Hepatocyte (in vitro differentiated cells): Measurements from ENCODE around the gene TAB3. TPM values are rescaled to one million over a fixed set of nuclear protein-coding genes. Genes with fewer than 3 reads are reported as not detected.

Experiments
- DNase-seq: peaks from one replicate; pipeline ENCODE4 v3.0.0-alpha.2; 2016; ENCODE audit warnings: low spot score
- H2AFZ ChIP-seq: fragments of 200-600 bp; sonication (generic); 2 replicates; pipeline ENCODE4 v1.6.0; 2016; ENCODE audit warnings: antibody characterized with exemption, mild to moderate bottlenecking
- H3K27ac ChIP-seq: fragments of 200-600 bp; sonication (generic); 2 replicates; pipeline ENCODE4 v1.5.1; 2016; ENCODE audit warnings: mild to moderate bottlenecking
- H3K27me3 ChIP-seq: fragments of 200-600 bp; sonication (generic); 2 replicates; pipeline ENCODE4 v1.6.1; 2016
- H3K36me3 ChIP-seq: fragments of 200-600 bp; sonication (generic); replicated peaks from 2 replicates; pipeline ENCODE4 v1.5.1; 2016; ENCODE audit warnings: low read depth; ENCODE audit not compliant: insufficient read depth
- H3K4me1 ChIP-seq: fragments of 200-600 bp; sonication (generic); 2 replicates; pipeline ENCODE4 v1.5.1; 2016; ENCODE audit warnings: mild to moderate bottlenecking, moderate library complexity; ENCODE audit not compliant: insufficient read depth
- H3K4me2 ChIP-seq: fragments of 200-600 bp; sonication (generic); 2 replicates; pipeline ENCODE4 v1.6.0; 2016
- H3K4me3 ChIP-seq: fragments of 200-600 bp; sonication (generic); 2 replicates; pipeline ENCODE4 v1.5.1; 2016; ENCODE audit warnings: mild to moderate bottlenecking
- H3K79me2 ChIP-seq: fragments of 200-600 bp; sonication (generic); 2 replicates; pipeline ENCODE4 v1.6.0; 2017; ENCODE audit warnings: mild to moderate bottlenecking
- H3K9me2 ChIP-seq: fragments of 200-600 bp; sonication (generic); replicated peaks from 2 replicates; pipeline ENCODE4 v1.6.0; 2017; ENCODE audit warnings: mild to moderate bottlenecking; ENCODE audit not compliant: insufficient read depth
- H3K9me3 ChIP-seq: fragments of 200-600 bp; sonication (generic); 2 replicates; pipeline ENCODE4 v1.5.1; 2016; ENCODE audit warnings: low read depth, mild to moderate bottlenecking
- H4K20me1 ChIP-seq: fragments of 200-600 bp; sonication (generic); 2 replicates; pipeline ENCODE4 v1.6.0; 2016; ENCODE audit warnings: mild to moderate bottlenecking; ENCODE audit not compliant: insufficient read depth, poor library complexity, severe bottlenecking
- CTCF ChIP-seq: fragments of 200-600 bp; sonication (generic); IDR thresholded peaks from 2 replicates; pipeline ENCODE4 v1.5.1; 2016; ENCODE audit warnings: antibody characterized with exemption, mild to moderate bottlenecking; ENCODE audit not compliant: poor library complexity
- EZH2 ChIP-seq: fragments of 200-600 bp; sonication (generic); IDR thresholded peaks from 2 replicates; pipeline ENCODE4 v1.6.1; 2016; ENCODE audit warnings: antibody characterized with exemption, mild to moderate bottlenecking, borderline replicate concordance
- EZH2phosphoT487 ChIP-seq: fragments of 200-600 bp; sonication (generic); IDR thresholded peaks from one replicate; pipeline ENCODE4 v1.6.1; 2018; ENCODE audit warnings: antibody characterized with exemption, mild to moderate bottlenecking, low read depth, moderate library complexity; ENCODE audit not compliant: unreplicated experiment, severe bottlenecking
- WGBS: methylation state at CpG from one replicate; pipeline ENCODE4 v1.1.6; 2016; ENCODE audit warnings: low lambda C conversion rate; ENCODE audit errors: missing lambda C conversion rate; 5-methylcytosine and 5-hydroxymethylcytosine counted together
- polyA plus RNA-seq: library from polyadenylated mRNA; unstranded; fragments of >200 nt; fragmentation: Nextera tagmentation; extraction: Ambion mirVana; gene quantifications from 2 replicates; pipeline ENCODE4 v1.2.1, GENCODE V29; 2016
- total RNA-seq: library from RNA; depleted of rRNA; stranded (reverse); fragments of >200 nt; gene quantifications from 2 replicates; pipeline ENCODE4 v1.2.3, GENCODE V29; 2014

TAB3 gene
- total and polyA plus RNA-seq, 2 experiments from 2014 or later = 18.9 to 79.1 TPM

DNA sequence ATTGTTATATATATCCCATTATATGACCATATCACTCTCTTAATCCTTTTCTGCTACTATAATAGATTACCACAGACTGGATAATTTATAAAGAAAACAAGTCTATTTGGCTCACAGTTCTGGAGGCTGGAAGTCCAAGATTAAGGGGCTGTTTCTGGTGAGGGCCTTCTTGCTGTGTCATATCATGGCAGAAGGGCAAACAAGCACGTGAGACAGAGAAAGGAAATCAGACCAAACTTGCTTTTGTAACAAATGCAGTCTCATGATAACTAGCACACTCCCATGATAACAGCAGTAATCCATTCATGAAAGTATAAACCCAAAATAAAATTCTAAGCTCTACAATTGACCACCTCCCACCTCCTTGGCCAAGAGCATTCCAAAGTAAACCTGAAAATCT, 16.3 kb upstream of the TAB3 start:
- Histone ChIP-seq H3K27me3 (no peaks in the 10 kb centered on the region), H3K27ac (no peak overlapping the region), H4K20me1 (no peaks in the 10 kb centered on the region), H3K36me3 (no peaks in the 10 kb centered on the region), H3K4me1 (no peaks in the 10 kb centered on the region), H3K4me2 (no peak overlapping the region), H3K4me3 (no peak overlapping the region), H3K79me2 (no peaks in the 10 kb centered on the region), H2AFZ (no peak overlapping the region), H3K9me2 (no peaks in the 10 kb centered on the region), H3K9me3 (no peaks in the 10 kb centered on the region)
- 50% methylated on average over 1 of the region's 1 CpG for WGBS
- TF ChIP-seq EZH2phosphoT487 = no peak
- TF ChIP-seq CTCF = no peak
- TF ChIP-seq EZH2 = no peak
- no peak for DNase-seq

GRCh38 chrX:30904632-30905031, 15.6 kb upstream of the TAB3 start:
- no peaks in the 10 kb centered on the region for H4K20me1 ChIP-seq
- no peaks in the 10 kb centered on the region for H3K79me2 ChIP-seq
- H3K9me3 ChIP-seq = no peaks in the 10 kb centered on the region
- H3K27me3 ChIP-seq = no peaks in the 10 kb centered on the region
- H3K27ac ChIP-seq = no peak overlapping the region
- H2AFZ ChIP-seq = no peak overlapping the region
- 31% methylated on average over 3 of the region's 3 CpGs for WGBS
- no peak for TF ChIP-seq EZH2phosphoT487
- no peak for TF ChIP-seq CTCF
- TF ChIP-seq EZH2 = no peak
- H3K9me2 ChIP-seq = no peaks in the 10 kb centered on the region
- H3K4me1 ChIP-seq = no peaks in the 10 kb centered on the region
- H3K4me3 ChIP-seq = no peak overlapping the region
- no peak overlapping the region for H3K4me2 ChIP-seq
- DNase-seq = no peak
- H3K36me3 ChIP-seq = no peaks in the 10 kb centered on the region

- H3K79me2 ChIP-seq = no peaks in the 10 kb centered on the region
- 47% methylated on average over 5 of the region's 5 CpGs for WGBS
- no peak overlapping the region for H3K27ac ChIP-seq
- no peaks in the 10 kb centered on the region for H4K20me1 ChIP-seq
- H3K4me3 ChIP-seq = no peak overlapping the region
- no peaks in the 10 kb centered on the region for H3K4me1 ChIP-seq
- H3K27me3 ChIP-seq = no peaks in the 10 kb centered on the region
- no peaks in the 10 kb centered on the region for H3K9me3 ChIP-seq
- H3K9me2 ChIP-seq = no peaks in the 10 kb centered on the region
- H3K4me2 ChIP-seq = no peak overlapping the region
- DNase-seq = no peak
- TF ChIP-seq EZH2phosphoT487 (no peak), EZH2 (no peak), CTCF (no peak)
- H3K36me3 ChIP-seq = no peaks in the 10 kb centered on the region
- no peak overlapping the region for H2AFZ ChIP-seq
Measured at GRCh38 chrX:30904186-30904585, 15.1 kb upstream of the TAB3 start.

DNA sequence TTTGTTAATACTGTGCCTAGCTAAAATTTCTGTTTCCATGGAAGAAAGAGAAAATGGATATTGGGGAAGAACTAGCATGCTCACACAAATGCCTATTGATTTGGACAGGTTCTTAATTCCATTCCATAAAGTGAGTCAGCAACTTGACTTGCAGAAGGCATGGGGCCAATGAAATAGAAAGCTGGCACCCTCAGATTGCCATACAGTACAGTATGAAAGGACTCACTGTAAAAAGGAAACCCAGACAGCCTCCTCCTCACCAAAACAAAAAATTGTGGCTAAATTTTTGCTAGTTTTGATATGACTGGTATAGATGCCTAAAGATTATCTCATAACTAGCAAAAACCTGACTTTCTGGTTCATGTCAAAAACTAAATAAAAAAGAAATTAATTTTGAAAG, 11.2 kb upstream of the TAB3 start:
- Histone ChIP-seq H3K9me2 (no peaks in the 10 kb centered on the region), H3K4me1 (no peaks in the 10 kb centered on the region), H3K27me3 (no peaks in the 10 kb centered on the region), H3K79me2 (no peaks in the 10 kb centered on the region), H3K4me3 (no peak overlapping the region), H3K36me3 (no peaks in the 10 kb centered on the region), H3K9me3 (no peaks in the 10 kb centered on the region), H3K4me2 (no peak overlapping the region), H3K27ac (no peak overlapping the region), H2AFZ (no peak overlapping the region), H4K20me1 (no peaks in the 10 kb centered on the region)
- no peak for DNase-seq
- no peak for TF ChIP-seq EZH2phosphoT487
- no peak for TF ChIP-seq CTCF
- no peak for TF ChIP-seq EZH2
